Measurements from ENCODE around the gene CDH4.

- TF ChIP-seq ESRRA (CRISPR knock-in tag; IDR thresholded peaks at IDR 0.05; ENCODE audit: borderline replicate concordance) (no peak), CBFB (CRISPR knock-in tag; IDR thresholded peaks at IDR 0.05; ENCODE audit: low read depth) (no peak), AFF4 (CRISPR knock-in tag; IDR thresholded peaks at IDR 0.05; ENCODE audit: borderline replicate concordance) (no peak), NFE2L1 (CRISPR knock-in tag; IDR thresholded peaks at IDR 0.05) (no peak), CTCF (IDR thresholded peaks at IDR 0.05) (no peak), ZNF121 (CRISPR knock-in tag; IDR thresholded peaks at IDR 0.05) (no peak), ARID4B (CRISPR knock-in tag; IDR thresholded peaks at IDR 0.05; ENCODE audit: borderline replicate concordance) (no peak)
Measured at GRCh38 chr20:61864481-61864880, 612.4 kb downstream of the CDH4 start.
